GM12891 (cell line): ENCODE results near the gene OR56A4.

ENCODE experiments used
- PAX5 ChIP-seq: IDR thresholded peaks from 2 replicates; pipeline ENCODE4 v1.6.1; 2011; ENCODE audit warnings: low read length, moderate library complexity, mild to moderate bottlenecking; ENCODE audit not compliant: insufficient read depth, severe bottlenecking
- POLR2A ChIP-seq: IDR thresholded peaks from 2 replicates; pipeline ENCODE4 v1.6.1; 2011; ENCODE audit warnings: low read depth, low read length, control low read depth
- POLR2AphosphoS5 ChIP-seq: IDR thresholded peaks from 2 replicates; pipeline ENCODE4 v1.6.1; 2011; ENCODE audit warnings: low read depth, low read length, control low read depth
- POU2F2 ChIP-seq: IDR thresholded peaks from 2 replicates; pipeline ENCODE4 v1.6.1; 2011; ENCODE audit warnings: low read depth, mild to moderate bottlenecking, control low read depth, low read length, moderate library complexity
- SPI1 ChIP-seq: IDR thresholded peaks from 2 replicates; pipeline ENCODE4 v1.6.1; 2011; ENCODE audit warnings: low read depth, low read length, control low read depth
- TAF1 ChIP-seq: IDR thresholded peaks from 2 replicates; pipeline ENCODE4 v1.6.1; 2011; ENCODE audit warnings: low read depth, low read length, control low read depth

GRCh38 chr11:5967708-5968107 lies 39.0 kb downstream of the OR56A4 start:
- TF ChIP-seq TAF1 (no peak), POLR2A (no peak), POLR2AphosphoS5 (no peak), POU2F2 (no peak), SPI1 (no peak), PAX5 (no peak)
